Mononuclear cell (primary cell): ENCODE measurements around the gene HSPH1. TPM values are rescaled to one million over a fixed set of nuclear protein-coding genes. Genes with fewer than 3 reads are reported as not detected.
A peak's percentile ranks its signal among the peaks of the same experiment; 100 is the strongest.

Source experiments
- H3K27me3 ChIP-seq: 2 replicates; pipeline ENCODE4 v1.6.0; 2011; ENCODE audit warnings: low read length, control low read depth; ENCODE audit not compliant: insufficient read depth
- H3K4me1 ChIP-seq: 2 replicates; pipeline ENCODE4 v1.5.1; 2011; ENCODE audit warnings: mild to moderate bottlenecking, low read length, control low read depth; ENCODE audit not compliant: insufficient read depth
- H3K4me3 ChIP-seq: 2 replicates; pipeline ENCODE4 v1.5.1; 2011; ENCODE audit warnings: mild to moderate bottlenecking, low read length, moderate library complexity
- H3K9me3 ChIP-seq: 2 replicates; pipeline ENCODE4 v1.5.1; 2011; ENCODE audit warnings: low read depth, mild to moderate bottlenecking, control low read depth, low read length
- total RNA-seq: library from RNA; depleted of rRNA; stranded (reverse); fragments of >200 nt; gene quantifications from one replicate; pipeline ENCODE4 v1.2.3, GENCODE V29; 2012

The HSPH1 gene
- total RNA-seq, 1 donor: 60.7 TPM

DNA sequence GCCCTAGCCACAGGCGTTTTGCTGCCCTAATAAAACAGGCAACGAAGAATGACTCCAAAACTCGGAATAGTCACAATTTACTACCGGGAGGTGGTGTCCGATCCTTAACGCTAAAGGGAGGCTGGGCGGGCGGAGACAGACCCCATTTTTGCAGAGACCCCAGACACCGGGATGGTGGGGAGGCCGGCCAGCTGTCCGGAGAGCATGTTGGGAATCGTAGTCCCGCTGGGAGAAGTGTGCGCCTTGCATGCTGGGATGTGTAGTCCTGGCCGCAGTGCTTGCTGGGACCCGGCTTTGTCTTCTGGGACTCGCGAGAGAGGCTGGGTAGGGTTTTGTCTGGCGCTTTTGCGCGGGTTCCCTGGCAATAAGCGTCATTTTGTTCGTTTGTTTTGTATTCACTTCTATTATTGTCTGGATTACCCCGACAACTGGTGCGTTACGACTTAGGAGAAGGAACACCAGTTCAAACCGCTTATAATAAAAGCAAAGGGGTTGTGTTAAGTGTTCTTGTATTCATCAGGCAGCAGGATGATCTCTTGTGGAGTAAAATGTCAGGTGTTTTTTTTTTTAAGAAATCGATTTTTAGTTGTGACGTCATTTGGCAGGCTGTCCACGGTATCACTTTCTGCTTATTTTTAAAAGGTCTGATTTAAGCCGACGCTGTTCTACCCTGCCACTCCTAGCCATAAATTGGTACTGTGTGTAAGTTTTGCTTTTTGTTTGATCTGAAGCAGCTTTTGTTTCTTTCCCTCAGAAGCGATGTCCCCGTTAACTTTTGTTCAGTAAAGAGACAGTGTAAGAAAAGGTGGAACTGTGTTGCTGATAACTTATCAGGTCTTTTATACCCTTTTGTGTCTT lies 676 bp upstream of the HSPH1 start:
- H3K4me1 ChIP-seq: peaks cover 20% of the 10 kb centered on the region
- peak overlapping the region; percentile 86 for H3K4me3 ChIP-seq
- H3K9me3 ChIP-seq: no peaks in the 10 kb centered on the region
- no peaks in the 10 kb centered on the region for H3K27me3 ChIP-seq

DNA sequence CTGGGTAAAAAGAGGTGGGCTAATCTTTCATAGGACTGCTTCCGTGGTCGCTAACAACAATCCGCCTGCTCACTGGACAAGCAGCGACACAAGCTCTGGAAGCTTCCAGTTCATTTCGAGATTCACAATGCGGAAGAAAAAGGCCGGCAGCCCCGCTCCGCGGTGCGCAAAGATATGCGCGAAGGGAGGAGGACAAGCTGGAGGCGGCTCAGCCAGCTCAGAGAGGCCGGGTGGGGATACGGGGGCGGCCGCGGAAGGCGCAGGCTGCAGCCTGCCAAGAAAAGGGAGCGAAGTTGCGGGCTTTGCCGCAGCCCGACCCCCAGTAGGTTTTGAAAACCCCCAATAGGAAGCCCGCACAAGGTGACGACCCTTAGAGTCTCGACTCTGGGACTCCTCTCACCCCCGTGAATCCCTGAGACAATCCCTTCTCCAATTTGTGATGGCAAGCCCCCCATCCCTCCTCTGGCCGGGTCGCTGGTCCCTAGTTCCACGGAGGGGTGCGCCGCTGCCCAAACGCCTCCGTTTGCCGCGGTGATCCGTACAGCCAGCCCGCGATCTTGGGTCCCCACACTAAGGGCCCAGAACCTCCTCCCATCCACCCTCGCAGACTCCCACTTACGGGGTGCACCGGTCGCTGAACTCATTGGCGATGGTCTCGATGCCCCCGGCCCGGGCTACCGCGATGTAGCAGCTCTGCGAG lies 697 bp downstream of the HSPH1 start:
- Histone ChIP-seq H3K4me1 (peaks cover 20% of the 10 kb centered on the region), H3K4me3 (peak overlapping the region; percentile 86), H3K27me3 (no peaks in the 10 kb centered on the region), H3K9me3 (no peaks in the 10 kb centered on the region)

DNA sequence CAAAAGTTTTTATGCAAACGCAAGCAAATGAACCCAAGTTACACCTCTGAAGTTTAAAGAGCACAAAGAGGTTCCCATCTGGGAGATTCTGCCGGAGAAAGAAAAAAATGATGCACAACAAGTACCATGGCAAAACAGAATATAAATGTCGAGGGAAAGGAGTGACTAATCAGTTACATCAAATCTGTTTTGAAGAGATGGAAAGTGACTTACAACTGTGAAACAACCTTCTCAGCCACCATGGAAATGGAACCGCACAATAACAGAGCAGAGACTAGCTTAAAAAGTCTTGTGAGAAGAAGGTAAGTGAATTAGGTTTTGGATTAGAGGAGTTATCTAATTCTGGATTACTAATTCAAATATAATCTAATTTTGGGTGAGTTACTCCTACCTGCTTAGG lies 2.4 kb downstream of the HSPH1 start:
- H3K4me3 ChIP-seq: no peak overlapping the region
- no peaks in the 10 kb centered on the region for H3K27me3 ChIP-seq
- no peaks in the 10 kb centered on the region for H3K9me3 ChIP-seq
- H3K4me1 ChIP-seq: peaks cover 20% of the 10 kb centered on the region

DNA sequence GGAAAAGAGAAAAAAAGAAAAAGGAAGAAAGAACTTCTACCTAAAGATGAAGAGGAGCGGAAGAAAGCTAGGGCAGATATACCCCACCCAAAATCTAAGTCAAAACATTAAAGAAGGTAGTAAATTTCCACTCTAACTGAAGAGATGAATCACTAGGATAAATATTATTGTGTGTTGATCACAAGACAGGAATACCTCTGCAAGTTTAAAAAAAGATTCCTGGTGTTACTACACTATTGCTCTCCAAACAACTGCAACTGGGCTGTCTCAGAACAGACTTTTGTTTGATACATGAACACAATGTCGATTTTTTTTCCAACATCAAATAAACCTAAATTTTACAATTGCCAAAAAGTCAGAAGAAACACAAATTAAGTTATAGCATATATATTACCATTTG lies 6.8 kb downstream of the HSPH1 start:
- Histone ChIP-seq H3K4me3 (no peak overlapping the region), H3K9me3 (no peaks in the 10 kb centered on the region), H3K27me3 (no peaks in the 10 kb centered on the region), H3K4me1 (peaks cover 8% of the 10 kb centered on the region)

DNA sequence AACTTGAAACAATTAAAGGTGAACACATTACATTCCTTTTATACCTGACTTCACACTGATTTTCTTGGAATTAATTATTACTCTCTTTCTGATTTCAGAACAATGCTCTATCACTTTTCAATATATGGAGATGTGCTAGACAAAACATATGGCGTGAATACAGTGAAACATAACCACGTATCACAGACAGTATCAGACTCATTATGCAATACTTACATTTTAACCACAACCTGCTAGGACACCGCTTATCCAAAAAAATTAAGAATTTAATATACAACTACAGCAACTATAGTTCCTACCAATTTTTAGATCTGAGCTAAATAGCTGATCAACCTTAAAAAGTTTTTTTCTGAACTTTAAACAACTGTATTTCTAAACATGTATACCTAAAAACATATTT lies 9.9 kb downstream of the HSPH1 start:
- Histone ChIP-seq H3K4me3 (no peak overlapping the region), H3K9me3 (no peaks in the 10 kb centered on the region), H3K4me1 (no peaks in the 10 kb centered on the region), H3K27me3 (no peaks in the 10 kb centered on the region)

DNA sequence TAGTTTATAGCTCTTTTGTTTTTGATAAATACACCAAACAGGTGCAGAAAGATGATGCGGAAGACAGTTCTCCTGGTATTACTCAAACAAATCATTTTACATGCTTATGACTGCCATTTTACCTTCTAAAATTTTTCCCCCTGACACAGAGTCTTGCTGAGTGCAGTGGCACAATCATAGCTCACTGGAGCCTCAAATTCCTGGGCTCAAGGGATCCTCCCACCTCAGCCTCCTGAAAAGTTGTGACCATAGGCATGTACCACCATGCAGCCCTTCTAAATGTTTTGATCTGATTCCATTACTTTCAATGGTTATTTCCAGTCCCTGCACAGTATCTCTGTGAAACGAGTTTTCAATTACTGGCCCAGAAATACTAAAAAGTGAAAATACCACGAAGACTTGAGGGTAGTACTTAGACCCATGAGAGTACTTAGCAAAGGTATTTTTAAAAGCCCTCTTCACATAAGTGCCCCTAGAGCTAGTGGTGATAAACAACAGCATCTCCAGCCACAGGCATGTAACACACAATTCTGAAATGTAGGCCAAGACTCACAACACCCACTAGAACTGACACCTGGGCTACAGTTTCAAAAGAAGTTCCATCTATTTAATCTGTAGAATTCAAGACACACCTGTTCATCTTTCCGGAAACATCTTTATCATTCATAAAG lies 11.3 kb downstream of the HSPH1 start:
- Histone ChIP-seq H3K27me3 (no peaks in the 10 kb centered on the region), H3K4me3 (no peak overlapping the region), H3K4me1 (no peaks in the 10 kb centered on the region), H3K9me3 (no peaks in the 10 kb centered on the region)

DNA sequence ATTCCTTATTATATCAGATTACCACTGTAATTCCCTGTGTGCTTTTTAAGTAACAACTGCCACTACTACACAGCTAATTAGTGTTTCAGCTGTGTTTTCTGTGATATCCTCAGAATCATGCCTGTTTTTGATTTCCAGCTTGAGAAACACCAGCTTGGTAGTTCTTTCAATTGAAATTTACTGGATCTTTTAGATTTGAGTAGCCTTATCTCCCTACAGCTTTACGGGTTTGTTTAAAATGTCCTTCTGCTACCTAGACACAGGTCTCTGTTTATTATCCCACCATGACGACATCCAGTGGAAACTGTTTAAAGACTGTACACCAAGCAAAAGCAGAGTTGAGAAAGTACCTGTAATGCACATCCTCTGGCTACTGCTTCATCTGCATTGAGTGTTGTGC lies 12.1 kb downstream of the HSPH1 start:
- Histone ChIP-seq H3K4me3 (no peak overlapping the region), H3K27me3 (no peaks in the 10 kb centered on the region), H3K4me1 (no peaks in the 10 kb centered on the region), H3K9me3 (no peaks in the 10 kb centered on the region)

DNA sequence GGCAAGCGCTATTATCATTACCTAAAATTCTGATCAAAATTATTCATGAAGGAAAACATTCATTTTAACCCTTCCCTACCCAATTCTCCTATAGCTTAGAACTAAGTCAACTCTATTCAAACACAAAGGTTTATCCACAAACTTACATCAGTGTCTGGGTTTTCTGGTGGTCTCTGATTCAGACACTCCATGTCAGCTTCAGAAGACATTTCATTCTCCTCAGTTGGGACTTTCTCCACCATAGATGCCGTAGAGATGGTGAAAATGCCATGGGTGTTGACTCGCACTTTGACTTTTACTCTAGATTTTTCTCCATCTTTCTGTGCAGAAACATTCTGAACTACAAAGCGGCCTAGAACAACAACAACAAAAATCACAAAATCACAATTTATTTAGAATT lies 16.3 kb downstream of the HSPH1 start:
- Histone ChIP-seq H3K4me3 (no peak overlapping the region), H3K4me1 (no peaks in the 10 kb centered on the region), H3K9me3 (no peaks in the 10 kb centered on the region), H3K27me3 (no peaks in the 10 kb centered on the region)

DNA sequence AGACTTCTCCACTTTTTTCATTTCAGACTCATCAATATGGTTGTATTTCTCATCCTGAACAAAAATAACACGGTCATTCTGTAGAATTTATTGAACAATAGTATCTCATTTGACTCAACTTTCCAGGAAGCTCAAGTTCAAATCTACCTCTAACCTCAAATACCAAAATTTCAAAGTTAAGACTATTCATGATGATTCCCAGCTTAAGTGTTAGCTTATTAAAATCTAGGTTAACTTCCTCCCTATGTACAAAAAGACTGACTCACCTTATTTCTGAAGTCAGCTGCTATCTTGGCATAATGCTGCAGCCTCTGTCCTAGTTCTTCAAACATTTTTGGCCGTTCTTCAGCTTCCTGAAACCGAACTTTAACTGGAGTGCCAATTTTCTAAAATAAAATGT lies 23.2 kb downstream of the HSPH1 start:
- Histone ChIP-seq H3K4me1 (no peaks in the 10 kb centered on the region), H3K9me3 (no peaks in the 10 kb centered on the region), H3K27me3 (no peaks in the 10 kb centered on the region), H3K4me3 (no peak overlapping the region)

DNA sequence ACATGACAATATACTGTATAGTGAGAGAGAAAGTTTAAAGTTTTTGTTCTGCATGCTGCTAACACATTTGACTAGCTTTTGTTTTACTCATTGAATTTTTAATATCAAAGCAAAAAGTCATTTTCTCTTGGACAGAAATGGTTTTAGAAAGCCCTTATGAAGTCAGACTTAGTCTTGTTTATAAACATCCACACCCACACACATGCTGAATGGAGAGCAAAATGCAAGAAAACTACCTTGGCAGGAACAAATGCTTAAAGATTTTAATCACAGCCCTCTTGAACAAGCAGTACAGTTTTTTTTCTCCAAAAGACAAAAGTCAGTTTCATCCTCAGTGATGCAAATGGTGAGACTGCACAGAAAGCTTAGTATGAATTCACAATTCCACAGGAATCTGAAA lies 25.0 kb downstream of the HSPH1 start:
- H3K4me1 ChIP-seq: no peaks in the 10 kb centered on the region
- H3K4me3 ChIP-seq: no peak overlapping the region
- H3K9me3 ChIP-seq: no peaks in the 10 kb centered on the region
- H3K27me3 ChIP-seq: no peaks in the 10 kb centered on the region

DNA sequence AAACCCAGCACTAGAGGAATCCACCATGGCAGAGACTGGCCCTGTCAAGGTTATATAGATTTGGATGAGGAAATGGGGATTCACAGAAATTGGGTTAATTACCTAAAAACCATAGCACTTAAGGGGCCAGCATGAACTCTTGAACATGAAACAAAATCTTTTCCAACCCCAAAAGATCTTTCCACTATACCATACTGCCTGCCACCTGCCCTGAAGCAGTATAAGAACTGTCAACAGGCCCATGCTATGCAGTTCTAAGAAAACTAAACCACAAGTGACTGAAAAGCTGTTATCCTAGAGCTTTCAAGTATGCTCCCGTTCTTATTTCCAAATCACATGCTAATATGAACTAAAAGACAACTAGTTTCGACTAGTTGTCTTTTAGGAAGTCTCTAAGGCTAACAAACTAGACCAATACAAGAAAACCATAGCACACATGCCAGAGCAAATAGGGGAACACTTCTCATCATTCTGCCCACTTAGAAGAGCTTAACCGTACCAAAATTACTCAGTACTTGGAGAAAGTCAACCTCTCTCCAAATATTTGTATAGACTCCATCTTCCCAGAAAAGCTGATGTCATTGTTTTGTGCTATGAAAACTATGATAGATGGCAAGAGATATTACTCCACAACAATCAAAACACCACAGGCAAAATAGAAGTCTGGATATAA lies 27.5 kb downstream of the HSPH1 start:
- Histone ChIP-seq H3K4me3 (no peak overlapping the region), H3K4me1 (no peaks in the 10 kb centered on the region), H3K27me3 (no peaks in the 10 kb centered on the region), H3K9me3 (no peaks in the 10 kb centered on the region)

DNA sequence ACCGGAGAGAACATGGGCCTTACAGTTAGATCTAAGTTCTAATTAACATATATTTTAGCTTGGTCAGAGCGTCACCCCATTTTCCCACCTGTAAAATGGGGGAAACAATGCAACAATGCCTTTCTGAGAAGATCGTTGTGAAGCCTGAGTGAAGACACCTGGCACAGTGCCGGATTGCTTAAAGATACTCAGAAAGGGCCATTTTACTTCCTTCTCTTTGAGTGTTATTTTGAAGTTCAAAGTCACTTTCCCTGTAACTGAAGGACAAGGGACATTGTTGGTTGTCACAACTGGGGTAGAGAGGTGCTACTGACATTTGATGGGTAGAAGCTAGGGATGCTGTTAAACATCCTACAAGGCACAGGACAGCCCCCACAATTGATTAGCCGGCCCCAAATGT lies 28.1 kb downstream of the HSPH1 start:
- H3K4me1 ChIP-seq: no peaks in the 10 kb centered on the region
- H3K9me3 ChIP-seq: no peaks in the 10 kb centered on the region
- H3K27me3 ChIP-seq: no peaks in the 10 kb centered on the region
- no peak overlapping the region for H3K4me3 ChIP-seq

DNA sequence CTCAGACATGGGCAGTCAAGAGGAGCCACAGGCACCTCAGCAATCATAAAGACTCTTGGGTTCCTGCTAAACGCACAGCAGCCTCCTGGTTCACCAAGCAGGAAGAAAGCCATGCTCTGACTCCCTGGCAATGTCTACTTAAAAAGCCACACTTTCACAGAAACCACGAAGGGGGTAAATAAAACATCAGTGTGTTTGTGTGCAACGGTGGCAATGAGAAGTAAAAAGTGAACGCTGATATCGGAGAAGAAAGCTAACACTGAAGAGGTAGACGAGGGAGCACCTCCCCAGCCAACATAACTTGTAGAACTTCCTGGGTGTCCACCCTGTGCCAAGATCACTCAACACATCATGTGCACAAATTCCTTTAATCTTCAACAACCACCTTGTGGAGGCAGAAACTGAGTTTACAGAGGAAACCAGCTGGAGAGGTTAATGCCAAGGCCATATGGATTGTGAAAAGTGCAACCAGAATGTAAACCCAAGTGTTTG lies 30.2 kb downstream of the HSPH1 start:
- Histone ChIP-seq H3K9me3 (no peaks in the 10 kb centered on the region), H3K27me3 (no peaks in the 10 kb centered on the region), H3K4me1 (no peaks in the 10 kb centered on the region), H3K4me3 (no peak overlapping the region)

DNA sequence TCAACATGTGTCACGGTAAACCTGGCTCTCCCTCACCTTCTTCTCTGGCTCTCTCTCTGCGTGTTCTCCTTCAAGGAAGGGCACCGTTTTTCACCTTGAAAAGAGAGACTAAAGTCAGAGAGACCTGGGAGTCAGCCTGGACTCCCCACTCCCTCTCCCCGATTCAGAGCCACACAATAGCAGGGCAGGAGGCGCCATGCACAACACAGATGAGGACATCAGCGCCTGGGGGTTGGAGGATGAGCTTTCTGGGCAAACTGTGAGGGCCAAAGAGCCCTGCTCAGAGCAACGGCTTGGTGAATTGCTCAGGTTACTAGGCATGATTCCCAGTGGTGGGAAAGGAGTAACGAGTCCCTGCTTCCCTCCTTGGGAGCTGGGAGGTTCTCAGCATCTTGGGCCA lies 32.3 kb downstream of the HSPH1 start:
- no peaks in the 10 kb centered on the region for H3K4me1 ChIP-seq
- H3K4me3 ChIP-seq: no peak overlapping the region
- no peaks in the 10 kb centered on the region for H3K27me3 ChIP-seq
- H3K9me3 ChIP-seq: no peaks in the 10 kb centered on the region

DNA sequence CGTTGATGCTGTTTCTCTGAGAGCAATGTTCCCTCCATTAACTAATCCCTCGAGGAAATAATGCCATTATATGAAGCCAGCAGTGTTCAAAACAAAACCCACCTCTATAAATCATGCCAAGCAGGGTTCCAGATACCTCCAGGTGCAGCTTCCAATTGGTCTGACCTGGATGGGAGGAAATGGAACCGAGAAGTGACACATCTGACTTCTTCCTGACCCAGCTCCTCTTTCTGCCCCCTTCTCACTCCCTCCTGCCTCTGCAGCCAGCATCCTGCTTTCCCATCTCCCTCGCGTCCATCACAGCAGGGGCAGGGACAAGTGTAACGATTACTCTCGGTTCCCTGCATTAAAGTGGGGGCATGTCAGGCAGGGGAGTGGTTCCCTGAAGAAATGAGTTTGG lies 37.5 kb downstream of the HSPH1 start:
- Histone ChIP-seq H3K27me3 (no peaks in the 10 kb centered on the region), H3K4me3 (no peak overlapping the region), H3K4me1 (peaks cover 8% of the 10 kb centered on the region), H3K9me3 (no peaks in the 10 kb centered on the region)
